Uterus (tissue), 2 donors: Measurements from ENCODE around the gene PICALM.

ENCODE experiments used
- CTCF ChIP-seq, 4 experiments: fragments of 200-600 bp in 2 of 4; fragments of 450-650 bp in 2 of 4; sonication (generic) in 2 of 4; IDR thresholded peaks; one replicate each; pipeline ENCODE4 v1.5.1; 2016 to 2019; ENCODE audit warnings: antibody characterized with exemption in 4 of 4, mild to moderate bottlenecking in 2 of 4, moderate library complexity in 1 of 4
- POLR2A ChIP-seq, 2 donors: fragments of 450-650 bp; IDR thresholded peaks; one replicate each; pipeline ENCODE4 v1.6.1; 2016; ENCODE audit warnings: antibody characterized with exemption in 2 of 2, mild to moderate bottlenecking in 1 of 2, moderate library complexity in 1 of 2

GRCh38 chr11:86066657-86067008, 2.3 kb downstream of the PICALM start:
- TF ChIP-seq CTCF (IDR thresholded peaks at IDR 0.05) (no peak), POLR2A (IDR thresholded peaks at IDR 0.05) (no peak)
